T-cell (primary cell): ENCODE data around the gene DST. TPM values are rescaled to one million over a fixed set of nuclear protein-coding genes. Genes with fewer than 3 reads are reported as not detected.

Experiments used
- ATAC-seq, 4 experiments: fragments of 200-7000 bp in 3 of 4; fragments of 150-1000 bp in 1 of 4; cut with Tn5 transposase; replicated peaks in 1 of 4; 1 replicate in 3 of 4; 2 replicates in 1 of 4; pipeline ENCODE4 v1.10.0; 2021; ENCODE audit warnings: moderate library complexity in 3 of 4, mild to moderate bottlenecking in 2 of 4, moderate number of reproducible peaks in 1 of 4
- CTCF ChIA-PET, 2 donors: fragments of 300-600 bp; sonication (Branson Sonifier 250); formaldehyde crosslinking; loops; one replicate each; lab custom pipeline; 2022; ENCODE audit warnings: antibody characterized with exemption in 2 of 2; lab: Charles Lee
- POLR2A ChIA-PET, 2 donors: fragments of 300-600 bp; sonication (Branson Sonifier 250); formaldehyde crosslinking; loops; one replicate each; lab custom pipeline; 2022; ENCODE audit warnings: antibody characterized with exemption in 2 of 2; lab: Charles Lee
- DNase-seq, 35 experiments: peaks; one replicate each; pipeline versions ENCODE4 v3.0.0 to v3.0.0-alpha.2; 2013 to 2023
- H3K27ac ChIP-seq: one replicate; pipeline ENCODE4 v1.5.1; 2013; ENCODE audit warnings: low read length
- H3K27me3 ChIP-seq, 2 experiments: replicated peaks in 1 of 2; 1 replicate in 1 of 2; 2 replicates in 1 of 2; pipeline versions ENCODE4 v1.6.1 to v1.7.0; 2013; ENCODE audit warnings: low read length in 1 of 2, mixed read lengths in 1 of 2; ENCODE audit not compliant: control insufficient read depth in 2 of 2, insufficient read depth in 2 of 2; ENCODE audit errors: extremely low read depth in 1 of 2
- H3K36me3 ChIP-seq, 2 donors: 1 replicate in 1 of 2; 2 replicates in 1 of 2; pipeline versions ENCODE4 v1.6.1 to v1.7.0; 2013; ENCODE audit warnings: low read length in 1 of 2; ENCODE audit not compliant: control insufficient read depth in 2 of 2, insufficient read depth in 1 of 2; ENCODE audit errors: extremely low read depth in 1 of 2
- H3K4me1 ChIP-seq, 2 experiments: 1 replicate in 1 of 2; 2 replicates in 1 of 2; pipeline versions ENCODE4 v1.6.1 to v1.7.0; 2013; ENCODE audit warnings: low read length in 2 of 2, mixed read lengths in 1 of 2; ENCODE audit not compliant: insufficient read depth in 2 of 2, control insufficient read depth in 1 of 2; ENCODE audit errors: extremely low read depth in 1 of 2
- H3K4me3 ChIP-seq, 2 donors: 1 replicate in 1 of 2; 2 replicates in 1 of 2; pipeline versions ENCODE4 v1.5.1 to v1.7.0; 2013; ENCODE audit warnings: mild to moderate bottlenecking in 2 of 2, low read length in 1 of 2, moderate library complexity in 1 of 2; ENCODE audit not compliant: control insufficient read depth in 1 of 2; ENCODE audit errors: extremely low read depth in 1 of 2
- H3K9me3 ChIP-seq: 2 replicates; pipeline ENCODE4 v1.7.0; 2013
- H3K27ac Mint-ChIP-seq, 2 donors: one replicate each; pipeline ENCODE4 v1.8.0; 2020 to 2021; ENCODE audit warnings: mild to moderate bottlenecking in 2 of 2, mixed read lengths in 2 of 2
- H3K27me3 Mint-ChIP-seq, 2 donors: one replicate each; pipeline ENCODE4 v1.8.0; 2021 to 2022; ENCODE audit warnings: mixed read lengths in 2 of 2
- H3K36me3 Mint-ChIP-seq: one replicate; pipeline ENCODE4 v1.8.0; 2021; ENCODE audit warnings: mixed read lengths
- H3K4me1 Mint-ChIP-seq, 3 donors: one replicate each; pipeline ENCODE4 v1.8.0; 2020 to 2022; ENCODE audit warnings: mixed read lengths in 3 of 3, mild to moderate bottlenecking in 1 of 3
- H3K4me3 Mint-ChIP-seq, 3 donors: one replicate each; pipeline ENCODE4 v1.8.0; 2020 to 2022; ENCODE audit warnings: mild to moderate bottlenecking in 3 of 3, mixed read lengths in 3 of 3, moderate library complexity in 3 of 3
- H3K9me3 Mint-ChIP-seq, 3 donors: one replicate each; pipeline ENCODE4 v1.8.0; 2020 to 2022; ENCODE audit warnings: mixed read lengths in 3 of 3
- WGBS: methylation state at CpG from one replicate; pipeline ENCODE4 v1.1.5; 2013; ENCODE audit warnings: missing lambda C conversion rate; ENCODE audit not compliant: insufficient coverage; 5-methylcytosine and 5-hydroxymethylcytosine counted together
- total RNA-seq, 35 experiments: library from RNA in 6 of 35; stranded (reverse) in 6 of 35; fragments of 120-200 nt in 1 of 35; gene quantifications; one replicate each; pipeline versions ENCODE4 v1.2.1 to v1.2.4 and lab custom pipeline; 2013 to 2026

The DST gene
- total RNA-seq, 5 donors from 2014 or later (not counting 1 experiment from before 2014, with no cell fraction given) = 3.1 to 12.1 (median 7.4) TPM

GRCh38 chr6:56540232-56541029 lies 102.3 kb downstream of the DST start:
- no peaks in the 10 kb centered on the region for H3K9me3 ChIP-seq
- no peak for ATAC-seq
- no peaks in the 10 kb centered on the region for H3K4me1 Mint-ChIP-seq
- H3K4me3 ChIP-seq = no peak overlapping the region
- no peaks in the 10 kb centered on the region for H3K9me3 Mint-ChIP-seq
- H3K36me3 Mint-ChIP-seq = no peaks in the 10 kb centered on the region
- CTCF ChIA-PET = no interaction called here
- DNase-seq = no peak
- peaks cover 4 to 6% of the 10 kb centered on the region in 2 experiments for H3K4me1 ChIP-seq
- H3K27ac ChIP-seq = no peak overlapping the region
- no peak overlapping the region for H3K27ac Mint-ChIP-seq
- H3K27me3 Mint-ChIP-seq = no peaks in the 10 kb centered on the region
- POLR2A ChIA-PET = interaction anchor here in 1 of 2 donors (0.6 kb wide), 1 partner anchor 27 kb away, joined by 5 read pairs; no protein-coding TSS in a partner anchor
- H3K27me3 ChIP-seq = peaks cover 0 to 7% of the 10 kb centered on the region in 2 experiments
- H3K36me3 ChIP-seq = no peaks in the 10 kb centered on the region
- 93% methylated on average over 6 of the region's 9 CpGs for WGBS
- no peak overlapping the region for H3K4me3 Mint-ChIP-seq

- no peak overlapping the region for H3K27ac ChIP-seq
- H3K36me3 Mint-ChIP-seq = no peaks in the 10 kb centered on the region
- peaks cover 4 to 6% of the 10 kb centered on the region in 2 experiments for H3K4me1 ChIP-seq
- no peaks in the 10 kb centered on the region for H3K9me3 Mint-ChIP-seq
- ChIA-PET POLR2A (no interaction called here), CTCF (no interaction called here)
- H3K27me3 ChIP-seq = peaks cover 0 to 7% of the 10 kb centered on the region in 2 experiments
- H3K36me3 ChIP-seq = no peaks in the 10 kb centered on the region
- no peak overlapping the region for H3K27ac Mint-ChIP-seq
- no peak overlapping the region for H3K4me3 Mint-ChIP-seq
- no peak overlapping the region for H3K4me3 ChIP-seq
- no peaks in the 10 kb centered on the region for H3K9me3 ChIP-seq
- no peaks in the 10 kb centered on the region for H3K27me3 Mint-ChIP-seq
- DNase-seq (no peak), ATAC-seq (no peak)
- no peaks in the 10 kb centered on the region for H3K4me1 Mint-ChIP-seq
Observed at GRCh38 chr6:56539527-56540105, 103.1 kb downstream of the DST start.

- ChIA-PET POLR2A (no interaction called here), CTCF (no interaction called here)
- H3K36me3 Mint-ChIP-seq = no peaks in the 10 kb centered on the region
- H3K4me3 Mint-ChIP-seq = no peak overlapping the region
- Histone ChIP-seq H3K27ac (no peak overlapping the region), H3K4me1 (peaks cover 4 to 6% of the 10 kb centered on the region in 2 experiments), H3K36me3 (no peaks in the 10 kb centered on the region), H3K9me3 (no peaks in the 10 kb centered on the region), H3K4me3 (no peak overlapping the region), H3K27me3 (peaks cover 0 to 7% of the 10 kb centered on the region in 2 experiments)
- H3K27me3 Mint-ChIP-seq = no peaks in the 10 kb centered on the region
- H3K27ac Mint-ChIP-seq = no peak overlapping the region
- WGBS = no CpG with 5 or more reads among the region's 2 CpGs
- DNase-seq (no peak), ATAC-seq (no peak)
- H3K9me3 Mint-ChIP-seq = no peaks in the 10 kb centered on the region
- H3K4me1 Mint-ChIP-seq = no peaks in the 10 kb centered on the region
Observed at GRCh38 chr6:56538851-56539250, 103.8 kb downstream of the DST start.

GRCh38 chr6:56537223-56537770 lies 105.4 kb downstream of the DST start:
- H3K4me1 ChIP-seq = peaks cover under 1 to 6% of the 10 kb centered on the region in 2 experiments
- H3K27me3 ChIP-seq = peaks cover 0 to under 1% of the 10 kb centered on the region in 2 experiments
- ChIA-PET POLR2A (interaction anchor here in 1 of 2 donors (0.6 kb wide), 1 partner anchor 138 kb away, joined by 3 read pairs; no protein-coding TSS in a partner anchor), CTCF (no interaction called here)
- no peaks in the 10 kb centered on the region for H3K4me1 Mint-ChIP-seq
- H3K27me3 Mint-ChIP-seq = no peaks in the 10 kb centered on the region
- H3K4me3 Mint-ChIP-seq = no peak overlapping the region
- H3K9me3 Mint-ChIP-seq = no peaks in the 10 kb centered on the region
- H3K27ac ChIP-seq = no peak overlapping the region
- H3K36me3 ChIP-seq = no peaks in the 10 kb centered on the region
- no peaks in the 10 kb centered on the region for H3K9me3 ChIP-seq
- ATAC-seq (no peak), DNase-seq (no peak)
- no peaks in the 10 kb centered on the region for H3K36me3 Mint-ChIP-seq
- no peak overlapping the region for H3K27ac Mint-ChIP-seq
- H3K4me3 ChIP-seq = no peak overlapping the region

GRCh38 chr6:56536536-56536935 lies 106.2 kb downstream of the DST start:
- Mint-ChIP-seq H3K9me3 (no peaks in the 10 kb centered on the region), H3K36me3 (no peaks in the 10 kb centered on the region), H3K27ac (no peak overlapping the region), H3K4me1 (no peaks in the 10 kb centered on the region), H3K4me3 (no peak overlapping the region), H3K27me3 (no peaks in the 10 kb centered on the region)
- CTCF ChIA-PET = no interaction called here
- Histone ChIP-seq H3K4me3 (no peak overlapping the region), H3K27ac (no peak overlapping the region), H3K9me3 (no peaks in the 10 kb centered on the region), H3K36me3 (no peaks in the 10 kb centered on the region), H3K4me1 (no peaks in the 10 kb centered on the region), H3K27me3 (no peaks in the 10 kb centered on the region)
- POLR2A ChIA-PET = no interaction called here
- ATAC-seq = no peak
- no peak for DNase-seq
- WGBS = no CpG with 5 or more reads among the region's 2 CpGs

GRCh38 chr6:56535626-56536025 lies 107.1 kb downstream of the DST start:
- DNase-seq = no peak
- H3K4me3 ChIP-seq = no peak overlapping the region
- Mint-ChIP-seq H3K36me3 (no peaks in the 10 kb centered on the region), H3K4me3 (no peak overlapping the region), H3K27ac (no peak overlapping the region), H3K27me3 (no peaks in the 10 kb centered on the region), H3K4me1 (no peaks in the 10 kb centered on the region), H3K9me3 (no peaks in the 10 kb centered on the region)
- H3K27me3 ChIP-seq = no peaks in the 10 kb centered on the region
- H3K9me3 ChIP-seq = no peaks in the 10 kb centered on the region
- H3K4me1 ChIP-seq = no peaks in the 10 kb centered on the region
- H3K36me3 ChIP-seq = no peaks in the 10 kb centered on the region
- no peak for ATAC-seq
- CTCF ChIA-PET = no interaction called here
- no peak overlapping the region for H3K27ac ChIP-seq
- POLR2A ChIA-PET = no interaction called here
